ENCODE measurements around the gene LRRC75B. TPM values are rescaled to one million over a fixed set of nuclear protein-coding genes. Genes with fewer than 3 reads are reported as not detected.

The LRRC75B gene
- total and polyA plus RNA-seq, 9 of the 15 experiments (the other 6 are each of a cell fraction or from before 2014, with no cell fraction given), result 0.10 to 2.8 (median 1.0) TPM; not detected in 1

DNA sequence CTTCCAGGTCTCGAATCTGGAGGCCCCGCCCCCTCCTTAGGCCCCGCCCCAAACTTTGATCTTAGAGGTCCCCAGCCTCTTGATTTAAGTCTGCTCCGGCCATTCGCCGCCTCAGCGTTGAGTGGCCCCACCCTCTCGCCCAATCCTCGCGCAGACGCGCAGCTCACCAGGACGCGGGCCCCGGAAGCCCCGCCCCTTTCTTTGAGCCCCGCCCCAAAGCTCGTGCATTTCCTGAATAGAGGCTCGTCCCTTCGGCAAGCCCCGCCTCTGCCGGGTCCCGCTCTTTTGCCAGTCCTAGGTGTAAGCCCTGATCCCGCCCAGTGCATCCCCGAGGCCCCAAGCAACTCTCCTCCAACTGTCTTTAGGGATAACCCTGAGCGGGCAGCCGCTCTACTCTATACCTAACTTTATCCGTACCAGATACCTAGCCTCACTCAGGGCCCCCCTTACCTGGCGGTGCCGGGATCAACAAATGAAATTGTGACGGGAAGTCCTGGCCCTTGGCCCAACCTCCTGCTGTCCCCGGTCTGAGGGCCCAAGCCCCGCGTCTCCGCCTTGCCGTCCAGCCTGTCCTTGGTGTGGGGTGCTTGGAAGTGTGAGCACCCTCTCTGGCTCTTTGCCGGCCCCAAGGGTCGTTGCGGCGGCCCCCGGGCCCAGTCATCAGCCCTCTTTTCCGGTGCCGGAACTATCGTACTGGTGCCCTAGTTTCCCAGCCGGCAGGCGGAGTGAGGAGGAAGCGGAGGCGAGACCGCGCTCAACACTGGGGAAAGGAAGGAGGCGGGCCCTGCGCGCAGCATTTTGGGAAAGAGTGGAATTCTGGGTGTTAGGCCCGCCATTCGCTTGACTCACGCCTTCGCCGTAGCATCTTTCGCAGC lies 37.5 kb downstream of the LRRC75B start, which contains the start of gene SNRPD3 (continued):
- peak; percentile 79 for TF ChIP-seq CXXC5 (CRISPR knock-in tag; IDR thresholded peaks at IDR 0.05)
- TF ChIP-seq PHF8 (IDR thresholded peaks at IDR 0.05; ENCODE audit: borderline replicate concordance, low read length), result peak; percentile 80
- peak; percentile 56; the same call in 1 of the 2 replicates for TF ChIP-seq SMAD4 (CRISPR knock-in tag; conservative IDR thresholded peaks at IDR 0.05)

GRCh38 chr22:24554313-24555164 lies 38.3 kb downstream of the LRRC75B start, which contains the start of gene GUCD1:
Gene GUCD1, minus strand, starts transcription at chr22:24555138. Its CDS starts 147 bp downstream, at chr22:24554991.
- H3K9ac ChIP-seq (ENCODE audit: insufficient read depth in 1 of 2, low read depth in 2 of 2, low read length in 2 of 2), result peak within 1 kb of the TSS; percentile 93 to 99
- peak; percentile 1; the same call in 2 of the 3 replicates for ATAC-seq
- peaks cover 87% of the 10 kb centered on the region for H3K79me2 ChIP-seq (ENCODE audit: control insufficient read depth, insufficient read depth, low read length)
- H2AFZ ChIP-seq (ENCODE audit: low read depth, low read length), result peak within 1 kb of the TSS; percentile 90
- no peaks in the 10 kb centered on the region for H3K9me3 ChIP-seq (replicated peaks; ENCODE audit: control insufficient read depth, insufficient read depth, low read depth, low read length)
- DNase-seq (ENCODE audit: extremely low read depth in 1 of 4, low spot score in 3 of 4), result peak in 1 of 4 experiments; percentile 24
- intact Hi-C loops (cut with micrococcal nuclease), result no loop called here
- peak within 1 kb of the TSS; percentile 93 for H3K27ac ChIP-seq (ENCODE audit: extremely low read depth, low read depth, low read length)
- H3K4me2 ChIP-seq (ENCODE audit: insufficient read depth, low read length), result peak within 1 kb of the TSS; percentile 99
- BruUV-seq (replicated peaks), result no TSS peak
- no peak for FAIRE-seq
- CTCF ChIA-PET (ENCODE audit: low intra/inter-chr PET ratio), result no interaction called here
- under 1% methylated on average over 30 of the region's 64 CpGs for WGBS (ENCODE audit: insufficient coverage, low coverage, missing lambda C conversion rate)
- H3K9me1 ChIP-seq (ENCODE audit: control insufficient read depth, insufficient read depth, low read length), result no peaks in the 10 kb centered on the region
- peak within 1 kb of the TSS; percentile 59 for H3K4me3 ChIP-seq
- in situ Hi-C loops (cut with MboI), result no loop called here
- H3K4me1 ChIP-seq (replicated peaks in 1 of 2; ENCODE audit: control insufficient read depth in 2 of 2, insufficient read depth in 2 of 2, low read length in 2 of 2), result peaks cover 22% of the 10 kb centered on the region in 2 experiments; a peak in 4 of 5 replicates
- POLR2A ChIA-PET, result interaction anchor here (0.6 to 2.4 kb wide), 17 partner anchors 9 to 616 kb away, joined by 3 to 13 read pairs (median 3); no protein-coding TSS in a partner anchor
- peaks cover 21% of the 10 kb centered on the region; the same call in 1 of the 2 replicates for H4K20me1 ChIP-seq (replicated peaks; ENCODE audit: control insufficient read depth, insufficient read depth, low read length)
- H3K27me3 ChIP-seq (ENCODE audit: control insufficient read depth in 2 of 2, insufficient read depth in 2 of 2, low read length in 2 of 2), result no peaks in the 10 kb centered on the region
- H3K36me3 ChIP-seq (ENCODE audit: control insufficient read depth, insufficient read depth, low read length), result peaks cover 47% of the 10 kb centered on the region
- no peak for TF ChIP-seq NR1H2 (CRISPR knock-in tag; IDR thresholded peaks at IDR 0.05)
- peak; percentile 29; the same call in 1 of the 2 replicates for TF ChIP-seq ZNF263 (CRISPR knock-in tag; IDR thresholded peaks at IDR 0.05; ENCODE audit: borderline replicate concordance)
- no peak for TF ChIP-seq FOSL1 (tag; conservative IDR thresholded peaks at IDR 0.05)
- TF ChIP-seq ESRRA (IDR thresholded peaks at IDR 0.05; ENCODE audit: borderline replicate concordance, low read depth), result peak; percentile 16; the same call in 1 of the 2 replicates
- no peak for TF ChIP-seq TCF7L2 (IDR thresholded peaks at IDR 0.05; ENCODE audit: low read depth, low read length)
- no peak for TF ChIP-seq PTBP1 (IDR thresholded peaks at IDR 0.05; ENCODE audit: low read depth, low read length)
- TF ChIP-seq ZNF76 (CRISPR knock-in tag; IDR thresholded peaks at IDR 0.05; ENCODE audit: borderline replicate concordance), result no peak
- TF ChIP-seq CHD1 (IDR thresholded peaks at IDR 0.05; ENCODE audit: low read length), result peak; percentile 82
- no peak for TF ChIP-seq NCOA6 (IDR thresholded peaks at IDR 0.05)
- TF ChIP-seq KDM2B (CRISPR knock-in tag; IDR thresholded peaks at IDR 0.05), result 0 out of 2 replicates have a peak, but pooled peaks have one; percentile 23
- TF ChIP-seq KAT7 (CRISPR knock-in tag; IDR thresholded peaks at IDR 0.05; ENCODE audit: borderline replicate concordance), result 0 out of 2 replicates have a peak, but pooled peaks have one; percentile 55
- TF ChIP-seq UBTF (IDR thresholded peaks at IDR 0.05; ENCODE audit: borderline replicate concordance in 1 of 2, low read depth in 2 of 2, low read length in 2 of 2), result peak in 1 of 2 experiments; percentile 19; a peak in 1 of 4 replicates
- TF ChIP-seq ZFX (CRISPR knock-in tag; IDR thresholded peaks at IDR 0.05), result 0 out of 2 replicates have a peak, but pooled peaks have one; percentile 0
